Fibroblast of the conjunctiva (primary cell): ENCODE measurements around the gene LSG1.
"Not testable (repeated sequence)": the region's sequence is repeated elsewhere in the genome, so short reads cannot be mapped to it uniquely, and the experiment has no call there.

ENCODE experiments used
- DNase-seq: peaks from one replicate; pipeline ENCODE4 v3.0.0-alpha.2; 2010; ENCODE audit warnings: low read depth

Gene LSG1

DNA sequence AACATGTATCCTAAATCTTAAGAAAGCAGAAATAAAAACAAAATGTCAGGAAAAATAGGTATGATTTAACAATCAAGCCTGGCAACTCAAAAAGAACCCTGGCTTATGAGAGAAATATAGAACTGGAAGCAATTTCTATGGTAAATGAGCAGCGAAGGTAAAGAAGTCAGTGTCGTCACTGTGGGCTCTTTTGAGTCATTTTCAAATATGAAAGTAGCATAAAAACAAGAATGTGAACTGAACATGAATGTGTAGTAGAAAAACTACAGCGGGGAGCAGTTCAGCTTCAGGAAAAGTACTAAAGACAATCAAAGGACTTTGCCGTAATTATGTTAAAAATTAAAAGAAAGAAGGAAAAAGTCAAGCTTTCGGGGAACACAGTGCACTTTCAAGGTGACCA, 17.5 kb downstream of the LSG1 start:
- no peak for DNase-seq

DNA sequence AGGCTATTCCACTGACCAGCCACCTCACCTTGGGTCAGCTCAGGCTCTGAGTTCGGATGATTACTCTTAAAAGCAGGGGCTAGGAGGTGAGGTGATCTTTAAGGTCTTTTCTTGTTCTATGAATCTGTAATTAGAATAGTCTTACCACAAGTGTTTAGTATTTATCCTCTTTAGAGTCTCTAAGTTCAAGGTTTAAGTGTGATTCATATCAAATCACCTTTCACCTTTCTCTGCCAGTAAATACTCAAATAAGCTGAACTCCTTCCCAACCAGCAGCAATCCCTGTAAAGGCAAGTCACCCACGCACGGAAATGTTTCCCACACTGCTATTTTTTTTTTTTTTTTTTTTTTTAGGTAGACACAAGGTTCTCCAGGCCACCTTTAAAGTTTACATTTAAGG, 24.2 kb downstream of the LSG1 start:
- no peak for DNase-seq

DNA sequence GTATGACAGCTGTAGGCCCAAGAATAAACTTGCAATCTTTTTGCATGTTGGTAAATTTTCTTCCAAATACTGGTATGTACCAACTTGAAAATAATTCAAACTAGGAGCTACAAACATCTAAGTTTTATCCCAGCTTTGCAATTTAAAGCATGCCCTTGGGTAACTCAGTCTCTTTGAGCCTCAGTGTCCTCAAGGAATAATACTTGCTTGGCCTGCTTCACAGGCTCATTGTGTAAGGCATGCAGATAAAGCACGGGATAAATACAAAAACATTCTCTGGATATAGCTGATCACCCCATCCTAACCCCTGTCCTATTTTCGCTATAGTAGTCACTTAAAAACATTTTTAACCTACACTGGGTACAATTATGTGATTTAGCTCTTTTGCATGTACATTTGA, 29.2 kb downstream of the LSG1 start:
- DNase-seq: no peak

DNA sequence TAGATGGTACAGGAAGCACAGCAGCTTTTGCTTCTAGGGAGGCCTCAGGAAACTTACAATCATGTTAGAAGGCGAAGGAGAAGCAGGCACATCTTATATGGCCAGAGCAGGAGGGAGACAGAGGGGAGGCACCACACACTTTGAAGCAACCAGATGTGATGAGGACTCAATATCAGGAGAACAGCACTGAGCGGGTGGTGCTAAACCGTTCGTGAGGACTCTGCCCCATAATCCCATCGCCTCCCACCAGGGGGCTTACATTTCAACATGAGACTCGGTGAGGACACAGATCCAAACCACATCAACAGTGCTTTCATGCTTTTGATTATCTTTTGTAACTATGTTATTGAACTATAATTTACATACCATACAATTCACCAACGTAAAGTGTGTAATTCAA, 31.2 kb downstream of the LSG1 start:
- DNase-seq: no peak

DNA sequence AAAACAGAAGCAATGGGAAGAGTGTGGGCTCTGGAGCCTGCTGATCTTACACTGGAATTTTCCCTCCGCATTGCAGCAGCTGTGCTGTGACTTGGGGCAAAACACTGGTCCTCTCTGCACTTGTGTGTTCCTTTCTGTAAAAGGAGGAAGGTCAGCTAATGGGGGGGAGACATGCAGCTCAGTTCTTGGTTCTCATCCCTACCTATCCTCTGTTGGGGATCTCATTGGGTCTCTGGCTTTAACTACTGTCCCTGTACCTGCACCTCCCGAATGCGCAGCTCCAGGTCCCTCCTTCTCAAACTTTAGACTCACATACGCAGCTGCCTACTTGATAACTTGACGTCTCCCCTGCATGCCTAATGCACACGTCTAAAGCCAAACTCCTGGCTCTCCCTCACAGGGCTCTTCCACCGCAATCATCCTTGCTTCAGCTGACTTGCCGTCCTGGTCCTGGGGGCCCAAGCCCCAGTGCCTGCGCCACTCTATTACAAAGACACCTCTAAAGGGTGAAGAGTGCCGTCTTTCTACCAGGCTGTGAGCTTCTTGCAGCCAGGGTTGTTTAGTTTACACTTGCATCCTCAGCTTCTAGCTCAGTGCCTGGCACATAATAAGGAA, 32.9 kb downstream of the LSG1 start:
- DNase-seq: no peak

DNA sequence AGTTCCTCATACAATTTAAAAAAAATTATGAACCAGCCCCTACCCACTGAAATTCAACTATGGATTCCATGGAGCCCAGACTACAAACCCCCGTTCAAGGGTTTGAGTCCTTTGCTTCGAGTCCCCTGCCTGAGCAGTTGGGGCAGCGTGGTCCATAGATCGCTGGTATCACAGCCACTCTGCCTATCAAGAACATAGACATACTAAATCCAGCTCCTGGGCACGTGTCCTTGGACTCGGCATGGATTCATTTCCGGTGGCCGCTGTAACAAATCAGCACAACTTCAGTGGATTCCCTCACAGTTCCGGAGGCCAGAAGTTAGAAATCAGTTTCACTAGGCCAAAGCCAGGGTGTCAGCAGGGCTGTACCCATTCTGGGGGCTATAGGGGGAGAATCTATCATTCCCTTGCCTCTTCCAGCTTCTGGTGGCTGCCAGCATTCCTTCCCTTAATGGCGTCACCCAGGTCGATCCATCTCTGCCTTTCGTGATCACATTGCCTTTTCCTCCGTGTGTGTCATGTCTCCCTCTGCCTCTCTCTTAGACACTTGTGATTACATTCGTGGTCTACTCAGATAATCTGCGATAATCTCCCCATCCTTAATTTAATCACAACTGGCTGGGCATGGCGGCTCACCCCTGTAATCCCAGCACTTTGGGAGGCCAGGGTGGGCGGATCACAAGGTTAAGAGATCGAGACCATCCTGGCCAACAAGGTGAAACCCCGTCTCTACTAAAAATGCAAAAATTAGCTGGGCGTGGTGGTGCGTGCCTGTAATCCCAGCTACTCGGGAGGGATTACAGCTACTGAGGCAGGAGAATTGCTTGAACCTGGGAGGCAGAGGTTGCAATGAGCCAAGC, 34.2 kb downstream of the LSG1 start:
- DNase-seq: no peak

DNA sequence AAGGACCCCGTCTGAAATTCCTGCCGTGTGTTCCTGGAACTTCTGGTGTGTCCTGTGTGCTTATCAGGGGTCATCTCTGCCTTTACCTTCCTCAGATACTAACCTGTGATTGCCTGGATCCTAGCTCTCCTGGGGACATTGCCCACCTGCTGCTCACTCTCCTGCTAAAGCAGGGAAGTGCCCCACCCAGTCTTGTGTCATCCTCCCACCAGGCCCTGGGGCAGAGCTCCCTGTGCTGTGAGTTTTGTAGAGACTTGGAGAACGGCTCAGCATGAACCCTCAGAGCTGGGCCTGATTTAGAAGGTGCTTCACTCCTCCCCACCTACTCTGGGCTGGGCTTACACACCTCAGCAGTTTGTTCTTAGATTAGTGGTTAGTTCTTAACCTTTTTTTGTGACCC, 34.9 kb downstream of the LSG1 start:
- no peak for DNase-seq

DNA sequence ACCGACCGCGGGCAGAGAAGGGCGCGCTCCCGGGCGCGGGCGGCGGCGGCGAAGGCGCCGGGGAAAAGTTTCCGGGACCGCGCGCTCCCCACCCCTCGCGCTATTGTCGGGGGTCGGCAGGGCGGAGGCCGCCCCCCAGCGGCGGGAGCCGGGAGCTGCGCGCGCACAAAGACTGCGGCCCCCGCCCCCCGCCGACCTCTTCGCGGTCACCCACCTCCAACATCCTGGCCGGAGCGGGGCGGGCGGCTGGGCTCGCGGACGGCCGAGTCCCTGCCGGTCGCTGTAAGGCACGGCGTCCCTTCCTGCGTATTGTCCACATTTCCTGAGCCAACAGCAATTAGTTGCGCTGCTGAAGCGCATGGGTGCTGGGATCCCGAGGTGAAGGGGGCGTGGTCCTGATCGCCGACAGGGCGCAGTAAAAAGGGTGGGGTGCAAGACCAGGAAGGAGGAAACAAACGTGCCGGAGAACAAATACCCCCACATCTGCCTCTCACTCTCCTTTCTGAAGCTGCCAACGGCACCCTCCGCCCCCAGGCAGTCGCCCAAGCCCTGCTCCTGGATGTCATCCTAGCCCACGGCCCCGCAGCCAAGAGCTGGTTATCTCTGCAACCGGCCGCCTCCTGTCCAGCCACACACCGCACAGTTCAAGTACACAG, 38.5 kb downstream of the LSG1 start, which contains the start of gene TMEM44:
TSS of gene TMEM44 (minus strand) at position 71 of the 656 bp plus-strand sequence. CDS start 204 bp downstream, outside the sequence.
- peak; percentile 63 for DNase-seq

DNA sequence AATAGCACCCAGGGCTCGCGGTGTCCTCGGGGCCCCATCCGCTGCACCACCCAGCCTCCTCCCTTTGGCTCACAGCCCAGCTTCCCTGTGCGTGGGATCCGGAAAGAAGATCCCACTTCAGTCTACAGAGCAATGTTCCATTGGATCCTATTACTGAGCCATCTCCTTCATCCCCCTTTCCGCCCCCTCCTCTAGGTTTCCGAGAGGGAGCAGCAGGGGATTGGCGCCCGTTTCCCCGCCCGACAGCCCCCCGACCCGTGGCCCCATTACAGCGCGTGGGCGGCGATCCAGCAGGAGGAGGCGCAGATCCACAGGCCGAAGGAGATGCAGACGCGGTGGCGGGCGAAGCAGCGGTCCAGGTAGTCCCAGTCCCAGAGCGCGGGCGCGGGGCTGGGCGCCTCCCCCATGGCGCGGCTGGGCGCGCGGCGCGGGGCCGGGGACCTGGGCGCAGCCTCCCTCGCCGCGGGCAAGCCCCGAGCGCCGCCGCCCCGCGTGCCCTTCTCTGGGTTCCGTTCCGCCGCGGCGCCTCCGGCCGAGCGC, 39.1 kb downstream of the LSG1 start:
- no peak for DNase-seq

DNA sequence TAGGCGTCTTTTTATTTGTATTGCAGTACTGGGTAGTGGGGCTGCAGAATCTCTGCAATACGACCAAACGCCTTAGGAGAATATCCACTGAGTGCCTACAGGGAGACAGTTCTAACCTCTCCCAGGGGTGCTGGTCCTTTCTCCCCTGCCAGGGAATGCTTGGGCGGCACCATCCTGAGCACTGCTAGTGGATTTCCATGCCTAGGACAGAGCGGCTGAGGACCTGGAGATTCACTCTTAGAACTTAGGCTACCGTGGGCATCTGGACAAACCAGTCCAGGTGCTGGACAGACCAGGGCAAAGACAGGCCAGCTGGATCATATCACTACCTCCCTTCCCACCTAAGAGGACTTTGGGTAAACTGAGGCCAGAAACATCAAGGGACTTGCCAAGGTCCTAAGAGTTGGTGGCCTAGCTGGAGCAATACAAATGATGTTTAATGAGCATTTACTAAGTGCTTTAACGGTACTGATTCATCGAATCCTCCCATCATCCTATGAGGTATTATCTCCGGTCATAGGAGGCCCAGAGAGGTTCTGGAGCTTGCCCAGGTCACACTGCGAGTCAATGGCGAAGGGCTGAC, 39.7 kb downstream of the LSG1 start:
- no peak for DNase-seq

DNA sequence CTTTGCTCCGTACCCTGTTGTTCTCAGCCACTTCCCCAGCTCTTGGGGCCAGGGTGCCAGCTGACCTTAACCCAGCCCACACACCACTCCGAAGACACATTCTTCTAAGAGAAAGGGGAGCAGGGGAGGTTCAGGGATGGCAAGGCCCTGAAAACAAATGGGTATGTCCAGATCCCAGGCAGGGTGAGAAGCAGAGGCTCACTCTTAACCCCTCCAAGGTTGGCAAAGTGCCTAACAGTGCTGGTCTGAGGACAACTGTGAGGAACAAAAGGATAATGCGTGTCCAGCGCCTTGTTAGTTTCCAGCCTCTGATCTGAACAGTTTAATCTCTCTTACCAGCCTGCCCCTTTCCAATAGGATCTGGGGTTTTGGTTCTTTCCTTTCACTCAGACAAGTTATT, 40.3 kb downstream of the LSG1 start:
- no peak for DNase-seq

DNA sequence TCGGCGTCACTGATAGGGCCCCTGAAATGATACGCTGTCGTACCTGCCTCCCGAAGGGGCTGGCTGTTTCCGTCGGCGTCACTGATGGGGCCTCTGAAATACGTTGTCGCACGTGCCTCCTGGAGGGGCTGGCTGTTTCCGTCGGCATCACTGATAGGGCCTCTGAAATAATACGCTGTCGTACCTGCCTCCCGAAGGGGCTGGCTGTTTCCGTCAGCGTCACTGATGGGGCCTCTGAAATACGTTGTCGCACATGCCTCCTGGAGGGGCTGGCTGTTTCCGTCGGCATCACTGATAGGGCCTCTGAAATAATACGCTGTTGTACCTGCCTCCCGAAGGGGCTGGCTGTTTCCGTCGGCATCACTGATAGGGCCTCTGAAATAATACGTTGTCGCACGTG, 41.3 kb downstream of the LSG1 start:
- DNase-seq: not testable (repeated sequence)

DNA sequence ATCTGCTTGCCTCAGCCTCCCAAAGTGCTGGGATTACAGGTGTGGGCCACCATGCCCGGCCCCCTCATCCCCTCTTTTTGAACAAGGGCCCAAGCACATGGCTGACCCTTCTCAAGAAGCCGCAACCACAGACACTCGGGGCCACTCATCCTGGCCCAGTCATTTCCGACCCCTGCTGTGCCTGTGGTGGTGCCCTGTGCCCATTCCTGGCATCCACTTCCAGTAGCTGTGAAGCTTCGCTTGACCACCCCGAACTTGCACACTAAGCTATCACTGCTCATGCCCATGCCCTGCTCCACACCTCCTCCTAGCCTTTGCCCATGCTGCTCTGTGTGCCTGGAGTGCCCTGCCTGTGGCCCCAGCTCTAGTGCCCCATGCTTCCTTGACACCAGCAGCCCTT, 47.0 kb downstream of the LSG1 start:
- no peak for DNase-seq

DNA sequence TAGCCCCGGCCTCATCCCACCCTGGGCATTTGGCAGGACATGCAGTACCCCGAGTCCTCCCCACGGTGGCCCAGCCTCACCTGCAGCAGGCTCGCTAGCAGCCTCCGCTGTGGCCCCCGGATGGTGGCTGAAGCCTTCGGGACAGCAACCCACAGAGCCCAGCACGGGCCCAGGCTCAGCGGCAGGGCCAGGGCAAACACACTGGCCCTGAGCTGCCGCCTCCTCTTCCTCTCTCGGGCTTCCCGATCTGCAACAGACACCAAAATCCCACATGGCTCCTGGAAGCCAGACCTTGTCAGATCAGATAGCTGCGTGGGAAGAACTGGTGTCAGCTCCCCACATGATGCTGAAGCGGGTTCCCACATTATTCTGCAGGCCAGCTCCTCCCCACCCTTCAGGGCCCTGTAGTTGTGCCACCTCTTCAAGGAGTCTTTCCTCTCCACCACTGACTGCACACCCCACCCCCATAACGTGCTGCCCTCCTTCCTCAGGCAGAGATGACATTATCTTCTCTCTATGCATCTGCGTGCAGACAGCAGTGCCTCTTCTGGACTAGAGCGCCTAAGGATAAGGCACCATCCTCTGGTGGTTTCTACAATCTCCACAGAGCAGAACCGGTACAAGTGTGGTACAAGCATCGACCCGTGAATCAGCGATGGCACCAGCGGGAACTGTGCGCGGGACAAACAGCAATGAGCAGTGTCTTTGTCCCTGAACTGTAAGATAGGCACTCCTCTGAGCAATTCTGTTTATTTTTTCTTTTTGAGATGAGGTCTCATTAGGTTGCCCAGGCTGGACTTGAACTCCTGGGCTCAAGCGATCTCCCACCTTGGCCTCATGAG, 48.3 kb downstream of the LSG1 start:
- no peak for DNase-seq

DNA sequence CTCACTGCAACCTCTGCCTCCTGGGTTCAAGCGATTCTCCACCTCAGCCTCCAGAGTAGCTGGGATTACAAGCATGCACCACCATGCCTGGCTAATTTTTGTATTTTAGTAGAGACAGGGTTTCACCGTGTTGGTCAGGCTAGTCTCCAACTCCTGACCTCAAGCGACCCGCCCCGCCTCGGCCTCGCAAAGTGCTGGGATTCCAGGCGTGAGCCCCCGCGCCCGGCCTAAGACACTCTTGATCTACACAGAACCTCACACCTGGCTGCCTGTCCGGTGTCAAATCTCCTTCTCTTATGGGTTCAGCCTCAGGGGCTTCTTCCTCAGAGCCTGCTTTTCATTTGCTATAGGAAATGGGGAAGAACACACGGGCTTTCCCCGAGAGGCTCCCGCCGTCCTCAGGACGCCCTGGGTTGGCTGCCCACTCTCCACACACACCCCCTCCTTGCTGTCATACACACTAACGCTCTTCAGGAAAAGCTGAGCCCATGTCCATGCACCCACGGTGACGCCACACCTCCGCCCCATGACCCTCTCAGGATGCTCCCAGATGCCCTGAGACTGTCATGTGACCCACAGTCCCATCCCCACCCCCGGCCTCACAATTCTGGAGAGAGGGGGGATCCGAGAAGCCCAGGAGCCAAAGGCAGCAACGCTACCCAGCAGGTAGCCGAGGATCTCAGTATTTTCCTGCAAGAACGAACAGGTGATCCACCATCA, 49.2 kb downstream of the LSG1 start:
- DNase-seq: no peak

DNA sequence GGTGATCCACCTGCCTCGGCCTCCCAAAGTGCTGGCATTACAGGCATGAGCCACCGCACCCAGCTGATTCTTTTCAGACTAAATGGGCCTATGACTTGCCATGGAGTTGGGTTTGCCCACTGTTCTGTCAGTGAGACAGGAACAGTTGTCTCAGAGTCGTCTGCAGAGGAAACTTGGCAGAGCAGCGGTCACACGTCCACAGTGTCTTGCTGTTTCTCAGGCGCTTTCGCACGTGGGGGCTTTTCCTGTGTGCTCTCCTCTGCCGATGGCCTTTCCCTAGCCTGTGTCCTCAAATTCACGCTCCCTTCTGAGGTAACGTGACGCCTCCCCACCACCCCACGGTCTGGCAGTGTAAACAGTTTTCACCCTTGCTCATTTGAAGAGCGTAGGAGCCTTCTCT, 50.0 kb downstream of the LSG1 start:
- DNase-seq: no peak

DNA sequence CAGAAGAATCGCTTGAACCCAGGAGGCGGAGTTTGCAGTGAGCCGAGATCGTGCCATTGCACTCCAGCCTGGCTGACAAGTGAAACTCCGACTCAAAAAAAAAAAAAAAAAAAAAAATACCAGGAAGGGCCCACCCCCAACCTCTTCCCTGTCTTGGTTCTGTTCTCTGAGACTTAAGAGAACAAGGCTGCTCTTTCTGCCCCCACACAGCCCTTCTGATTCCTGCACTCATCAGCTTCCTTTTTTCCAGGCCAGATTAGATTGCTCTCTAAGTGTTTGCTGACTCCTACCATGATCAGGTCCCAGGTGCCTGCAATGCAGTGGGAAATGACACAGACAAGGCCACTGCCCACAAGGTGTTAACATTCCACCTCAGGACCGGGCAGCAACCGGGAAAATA, 51.8 kb downstream of the LSG1 start:
- DNase-seq: no peak

DNA sequence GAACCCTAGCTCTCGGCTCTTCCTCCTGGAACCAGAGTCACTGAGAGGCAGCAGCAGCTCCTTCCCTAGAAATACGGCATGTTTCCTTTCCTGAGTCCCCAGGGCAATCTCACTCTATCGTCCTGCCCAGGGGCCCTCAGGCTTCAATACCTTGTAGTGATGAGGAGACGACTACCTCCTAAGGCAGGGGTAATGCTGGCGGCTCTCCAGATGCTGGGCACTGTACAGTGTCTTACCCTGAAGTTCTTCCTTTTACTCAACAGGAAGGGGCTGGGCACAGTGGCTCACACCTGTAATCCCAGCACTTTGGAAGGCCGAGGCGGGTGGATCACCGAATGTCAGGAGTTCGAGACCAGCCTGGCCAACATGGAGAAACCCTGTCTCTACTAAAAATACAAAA, 52.2 kb downstream of the LSG1 start:
- no peak for DNase-seq

DNA sequence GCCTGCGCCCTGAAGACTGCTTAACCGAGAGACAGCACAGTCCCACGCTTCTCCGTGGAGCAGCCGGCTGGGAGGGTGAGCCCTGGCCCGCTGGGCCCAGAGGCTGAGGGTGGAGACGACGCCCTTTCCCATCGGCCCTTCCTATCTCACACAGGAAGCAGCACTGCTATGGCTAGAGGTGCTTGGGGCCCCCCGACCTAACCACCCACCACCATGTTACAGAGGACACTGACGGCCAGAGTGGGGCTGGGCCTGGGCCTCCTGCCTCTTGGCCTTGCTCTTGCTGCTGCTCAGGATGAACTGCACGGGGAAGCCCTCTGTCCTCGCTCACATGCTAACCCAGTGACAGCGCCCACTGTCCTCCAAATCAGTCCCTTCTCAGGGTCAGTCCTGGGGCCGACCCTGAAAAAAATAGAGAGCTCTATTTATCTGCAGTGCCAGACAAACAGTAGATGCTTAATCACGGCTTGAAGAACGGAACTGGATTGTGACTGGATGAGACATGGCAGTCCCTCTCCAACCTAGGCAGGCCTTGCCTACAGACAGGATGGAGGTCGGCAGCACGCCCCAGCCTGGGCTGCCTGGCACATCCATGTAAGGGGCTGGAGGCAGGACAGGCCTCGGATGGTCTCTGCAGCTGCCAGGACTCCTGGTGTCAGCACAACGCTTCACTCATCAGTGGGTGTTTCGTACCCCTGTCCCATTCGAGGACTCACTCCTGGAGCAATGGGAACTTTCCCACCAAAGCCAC, 53.0 kb downstream of the LSG1 start:
- DNase-seq: no peak

DNA sequence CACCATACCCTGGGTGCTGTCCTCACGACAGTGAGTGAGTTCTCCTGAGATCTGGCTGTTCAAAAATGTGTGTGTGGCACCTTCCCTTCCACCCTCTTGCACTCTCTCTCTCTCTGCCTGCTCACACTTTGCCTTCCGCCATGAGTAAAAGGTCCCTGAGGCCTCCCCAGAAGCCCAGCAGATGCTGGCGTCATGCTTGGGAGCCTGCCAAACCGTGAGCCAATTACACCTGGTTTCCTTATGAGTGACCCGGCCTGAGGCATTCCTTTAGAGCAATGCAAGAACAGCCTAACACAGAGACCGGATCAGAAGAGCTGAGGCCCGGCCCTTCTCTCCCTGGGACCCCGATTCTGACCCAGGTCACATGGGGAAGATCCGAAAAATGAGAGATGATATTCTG, 54.2 kb downstream of the LSG1 start:
- no peak for DNase-seq
